Kasumi-1 (cell line): ENCODE data around the gene DYNC1LI1.
"Not testable (repeated sequence)": the region's sequence is repeated elsewhere in the genome, so short reads cannot be mapped to it uniquely, and the experiment has no call there.

Source experiments
- DNase-seq, 2 experiments: peaks; one replicate each; lab custom pipeline; 2025; lab: John Stamatoyannopoulos, UW

Gene DYNC1LI1

GRCh38 chr3:32531010-32531647, 39.5 kb downstream of the DYNC1LI1 start:
- no peak for DNase-seq

- DNase-seq, result no peak
These were observed 44.9 kb downstream of the DYNC1LI1 start for GRCh38 chr3:32525720-32526119.

- no peak for DNase-seq
These were observed 48.0 kb downstream of the DYNC1LI1 start for GRCh38 chr3:32522682-32523081.

GRCh38 chr3:32518921-32519320, 51.7 kb downstream of the DYNC1LI1 start:
- not testable (repeated sequence) for DNase-seq

- DNase-seq, result not testable (repeated sequence)
These were observed 53.9 kb downstream of the DYNC1LI1 start for GRCh38 chr3:32516751-32517150.

- DNase-seq, result no peak
These were observed 59.7 kb downstream of the DYNC1LI1 start for GRCh38 chr3:32511005-32511404.

- peak; percentile 88 to 94 for DNase-seq
These were observed 60.5 kb downstream of the DYNC1LI1 start for GRCh38 chr3:32510075-32510724.

- DNase-seq, result no peak
These were observed 61.9 kb downstream of the DYNC1LI1 start for GRCh38 chr3:32508711-32509110.

GRCh38 chr3:32506466-32506865, 64.2 kb downstream of the DYNC1LI1 start:
- no peak for DNase-seq

GRCh38 chr3:32502946-32503286, 67.7 kb downstream of the DYNC1LI1 start:
- peak in 1 of 2 experiments; percentile 43 for DNase-seq

- DNase-seq, result peak; percentile 67 to 71
These were observed 68.3 kb downstream of the DYNC1LI1 start, which contains the start of gene CMTM6 for GRCh38 chr3:32502118-32502945. TSS of gene CMTM6 (minus strand) at chr3:32502852. CDS start at chr3:32502745, 107 bp downstream.

- peak in 1 of 2 experiments; percentile 54 for DNase-seq
These were observed 68.9 kb downstream of the DYNC1LI1 start for GRCh38 chr3:32501783-32502117.

- DNase-seq, result peak; percentile 14 to 29
These were observed 69.5 kb downstream of the DYNC1LI1 start for GRCh38 chr3:32500880-32501782.

- no peak for DNase-seq
These were observed 70.4 kb downstream of the DYNC1LI1 start for GRCh38 chr3:32500231-32500630.

GRCh38 chr3:32499585-32499984, 71.1 kb downstream of the DYNC1LI1 start:
- DNase-seq, result no peak

GRCh38 chr3:32498992-32499391, 71.7 kb downstream of the DYNC1LI1 start:
- no peak for DNase-seq

- DNase-seq, result peak; percentile 11 to 16
These were observed 72.4 kb downstream of the DYNC1LI1 start for GRCh38 chr3:32498252-32498651.

GRCh38 chr3:32495609-32496008, 75.0 kb downstream of the DYNC1LI1 start:
- no peak for DNase-seq

GRCh38 chr3:32495085-32495484, 75.6 kb downstream of the DYNC1LI1 start:
- DNase-seq, result no peak

GRCh38 chr3:32493437-32494414, 76.9 kb downstream of the DYNC1LI1 start:
- DNase-seq, result no peak
